DND-41 (cell line): ENCODE measurements around the gene ABCG2.

Source experiments
- CTCF ChIP-seq: IDR thresholded peaks from 2 replicates; pipeline ENCODE4 v1.5.1; 2012; ENCODE audit warnings: borderline replicate concordance, low read length, moderate library complexity, mild to moderate bottlenecking; ENCODE audit not compliant: poor library complexity, severe bottlenecking; ENCODE audit errors: extremely low read depth
- EZH2 ChIP-seq: IDR thresholded peaks from 3 replicates; pipeline ENCODE4 v1.6.1; 2012; ENCODE audit warnings: borderline replicate concordance, low read depth, mild to moderate bottlenecking, moderate library complexity, low read length, inconsistent platforms; ENCODE audit not compliant: severe bottlenecking

GRCh38 chr4:88188738-88189417, 30.4 kb upstream of the ABCG2 start:
- TF ChIP-seq CTCF (no peak), EZH2 (no peak)
